Left kidney (tissue), 2 donors: ENCODE results near the gene FAM83F. TPM values are rescaled to one million over a fixed set of nuclear protein-coding genes. Genes with fewer than 3 reads are reported as not detected.
A peak's percentile ranks its signal among the peaks of the same experiment; 100 is the strongest.

Experiments
- DNase-seq: peaks from one replicate; pipeline ENCODE4 v3.0.0-alpha.2; 2013
- polyA plus RNA-seq: library from polyadenylated mRNA; unstranded; fragments of 120-200 nt; gene quantifications from one replicate; pipeline ENCODE4 v1.2.1, GENCODE V29; 2013; ENCODE audit not compliant: insufficient read length

FAM83F gene
- polyA plus RNA-seq, 1 donor: 2.5 TPM

DNA sequence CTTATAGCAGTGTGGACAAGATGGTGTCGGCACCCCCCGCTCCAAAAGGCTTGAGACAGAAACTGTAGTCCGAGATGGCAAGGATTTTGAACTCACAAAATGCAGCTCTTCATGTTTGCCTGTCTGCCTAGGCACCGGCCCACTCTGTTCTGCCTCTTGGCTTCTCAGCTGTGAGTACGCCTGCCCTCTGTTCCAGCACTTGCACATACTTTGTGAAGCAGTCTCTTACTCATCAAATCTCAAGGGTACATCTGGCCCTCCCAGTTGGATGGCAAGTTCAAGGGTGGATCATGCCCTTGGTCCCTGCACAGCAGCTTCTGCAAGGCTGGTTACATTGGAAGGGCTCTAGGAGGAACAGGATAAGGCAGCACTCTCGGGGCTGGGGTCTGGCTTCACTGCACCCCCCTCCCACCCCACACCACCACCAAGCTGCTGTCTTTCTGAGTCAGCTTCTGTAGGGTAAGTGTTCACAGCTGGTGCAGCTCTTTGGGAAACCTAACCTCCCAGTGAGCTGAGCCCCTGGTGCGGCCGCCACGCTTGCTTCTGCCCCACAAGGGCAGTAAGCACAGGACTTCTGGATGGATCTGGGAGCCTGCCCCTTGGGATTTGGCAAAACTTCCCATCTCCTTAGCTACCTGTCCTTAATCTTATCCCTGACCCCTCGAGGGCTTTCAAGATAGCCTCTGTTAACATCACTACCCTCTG lies 37.2 kb downstream of the FAM83F start:
- no peak for DNase-seq

DNA sequence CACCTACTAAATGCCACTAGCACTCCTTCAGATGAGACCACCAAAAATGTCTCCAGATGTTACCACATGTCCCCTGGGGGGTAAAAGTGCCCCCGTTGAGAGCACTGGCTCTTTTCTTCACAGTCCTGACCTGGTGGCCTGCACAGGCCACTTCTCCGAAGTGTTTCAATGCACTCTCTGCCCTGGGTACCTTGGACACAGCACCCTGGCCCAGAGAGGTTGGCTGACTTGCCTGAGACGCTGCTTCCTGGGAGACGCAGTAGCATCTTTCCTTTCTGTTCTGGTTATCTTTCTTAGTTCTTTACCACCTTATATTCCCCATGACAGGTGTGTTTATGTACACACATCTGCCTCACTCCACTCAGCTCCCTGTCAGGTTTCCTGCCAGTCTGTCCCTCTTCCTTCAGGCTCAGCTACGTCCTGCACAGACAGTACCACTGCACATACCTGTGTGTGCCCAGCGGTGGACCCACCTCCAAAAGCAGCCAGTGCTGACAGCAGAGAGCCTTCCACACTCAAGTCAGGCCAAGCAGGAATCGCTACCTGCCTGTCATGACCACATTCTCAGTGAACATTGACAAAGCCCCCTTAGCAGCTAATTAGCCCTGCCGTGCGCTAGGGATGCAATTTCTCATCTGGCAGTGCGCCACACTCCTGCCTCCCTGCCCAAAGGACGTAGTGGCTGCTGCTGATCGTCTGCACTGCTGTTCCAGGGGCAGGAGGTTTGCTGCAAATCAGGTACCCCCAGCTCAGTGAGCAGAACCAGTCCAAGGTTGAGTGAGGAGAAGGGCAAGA lies 39.0 kb downstream of the FAM83F start:
- DNase-seq: no peak

DNA sequence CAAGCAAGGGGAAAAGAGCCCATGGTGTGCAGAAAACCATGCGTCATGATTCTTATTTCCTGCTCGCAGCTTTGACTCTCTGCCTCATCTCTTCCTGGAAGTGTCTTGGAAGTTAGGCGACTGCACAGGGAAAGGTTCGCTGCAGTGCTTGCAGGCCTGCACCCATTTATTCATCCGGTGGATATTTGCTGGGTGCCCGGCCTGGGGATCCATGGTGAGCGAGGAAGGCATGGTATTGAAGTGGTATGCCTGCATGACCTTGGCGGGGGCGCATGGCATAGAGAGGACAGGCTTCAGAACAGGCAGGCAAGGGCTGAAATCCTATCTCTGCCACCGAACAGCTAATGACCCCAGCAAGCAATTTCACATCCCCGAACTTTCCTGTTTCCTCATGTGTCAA lies 40.6 kb downstream of the FAM83F start:
- no peak for DNase-seq

DNA sequence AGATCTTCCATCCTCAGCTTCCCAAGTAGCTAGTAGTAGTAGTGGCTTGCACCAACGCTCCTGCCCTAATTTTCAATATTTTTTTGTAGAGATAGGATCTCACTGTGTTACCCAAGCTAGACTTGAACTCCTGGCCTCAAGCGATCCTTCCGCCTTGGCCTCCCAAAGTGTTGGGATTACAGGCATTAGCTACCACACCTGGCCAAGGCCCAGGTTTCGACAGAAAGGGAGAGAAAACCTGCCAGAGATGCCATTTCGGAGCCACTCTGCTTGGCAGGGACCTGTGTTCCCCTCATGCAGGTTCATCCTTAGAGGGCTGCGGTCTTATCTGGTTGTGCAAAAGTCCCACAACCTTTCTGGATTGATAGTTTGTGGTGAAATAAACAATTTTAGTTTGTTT lies 41.4 kb downstream of the FAM83F start:
- DNase-seq: no peak

DNA sequence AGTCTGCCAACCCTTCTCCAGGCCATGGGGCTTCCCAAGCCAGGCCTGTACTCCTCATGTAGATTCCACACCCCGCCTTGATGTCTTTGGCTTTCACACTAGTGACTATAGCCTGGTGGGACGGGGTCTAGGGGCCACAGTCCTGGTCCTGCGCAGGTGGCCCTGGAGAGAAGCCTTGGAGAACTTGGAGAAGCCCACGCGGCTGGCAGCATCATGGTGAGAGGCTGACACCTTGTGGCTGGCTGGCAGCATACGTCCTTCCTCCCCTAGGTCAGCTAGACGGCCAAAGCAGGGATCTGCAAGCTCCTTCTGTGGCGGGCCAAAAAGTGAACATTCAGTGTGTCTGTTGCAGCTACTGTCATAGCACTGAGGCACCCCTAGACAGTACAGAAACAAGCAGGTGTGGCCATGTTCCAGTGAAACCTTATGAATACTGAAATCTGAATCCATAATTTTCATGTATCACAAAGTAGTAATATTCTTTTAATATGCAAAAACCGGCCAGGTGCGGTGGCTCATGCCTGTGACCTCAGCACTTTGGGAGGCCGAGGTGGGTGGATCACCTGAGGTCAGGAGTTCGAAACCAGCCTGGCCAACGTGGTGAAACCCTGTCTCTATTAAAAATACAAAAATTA lies 42.0 kb downstream of the FAM83F start:
- DNase-seq: peak; percentile 60

DNA sequence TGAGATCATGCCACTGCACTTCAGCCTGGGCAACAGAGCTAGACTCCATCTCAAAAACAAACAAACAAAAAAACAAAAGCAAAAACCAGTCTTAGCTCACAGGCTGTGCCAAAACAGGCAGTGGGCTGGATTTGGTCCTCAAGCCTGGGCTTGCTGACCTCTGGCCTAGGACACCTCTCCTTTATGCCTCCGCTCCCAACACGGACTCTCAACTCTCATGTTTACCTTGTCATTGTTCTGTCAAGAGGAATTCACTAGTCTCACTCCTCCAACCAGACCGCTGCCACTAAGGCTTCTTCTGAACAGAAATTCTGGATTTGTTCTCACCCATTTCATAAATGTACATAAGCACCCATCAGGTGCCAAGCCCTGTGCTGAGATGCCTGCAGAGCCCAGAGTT lies 42.6 kb downstream of the FAM83F start:
- no peak for DNase-seq

DNA sequence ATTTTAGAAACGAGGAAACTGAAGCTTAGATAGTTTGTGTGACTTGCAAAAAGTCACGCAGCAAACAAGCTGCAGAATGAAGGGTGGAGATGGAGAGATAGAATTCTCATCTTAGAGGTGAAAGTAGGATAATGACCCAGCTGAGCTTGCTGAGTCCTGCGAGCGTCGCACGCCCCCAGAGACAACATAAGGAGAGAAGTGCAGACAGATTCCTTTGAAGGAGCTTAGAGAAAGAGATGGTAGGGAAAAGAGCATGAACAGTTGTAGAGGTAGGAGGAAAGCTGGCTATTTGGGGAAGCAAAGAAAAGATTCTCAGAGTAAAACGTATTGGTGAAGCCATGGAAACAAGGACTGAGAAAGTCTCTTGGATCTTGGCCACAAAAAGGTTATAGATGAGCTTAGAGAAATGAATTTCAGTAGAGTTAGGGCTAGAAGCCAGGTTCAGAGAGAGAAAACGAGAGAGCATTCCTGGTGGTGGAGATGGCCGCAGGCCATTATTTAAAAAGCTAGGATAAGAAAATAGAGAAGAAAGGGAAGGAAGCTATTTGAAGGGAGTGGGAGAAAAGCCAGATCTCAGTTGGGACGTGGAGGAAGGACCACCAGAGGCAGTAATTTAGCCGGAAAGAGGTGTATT lies 44.8 kb downstream of the FAM83F start:
- no peak for DNase-seq

DNA sequence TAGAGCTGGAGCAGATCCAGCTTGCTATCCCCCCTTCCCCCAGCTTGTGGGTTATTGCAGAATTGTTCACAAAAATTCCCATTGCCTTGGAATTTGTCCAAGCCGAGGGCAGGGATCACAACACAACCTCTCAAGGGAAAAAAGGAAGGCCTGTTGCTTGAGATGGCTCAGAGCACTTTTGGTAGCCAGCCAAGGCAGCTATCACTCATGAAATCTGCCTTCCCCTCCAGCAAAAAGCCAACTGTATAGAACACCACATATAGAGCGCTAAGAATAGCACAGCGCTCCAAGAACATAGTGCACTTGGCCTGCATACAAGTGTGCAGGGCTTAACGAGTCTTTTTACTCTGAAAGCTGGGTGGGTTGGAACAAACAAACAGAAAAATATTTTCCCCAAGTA lies 46.2 kb downstream of the FAM83F start:
- DNase-seq: peak; percentile 81

DNA sequence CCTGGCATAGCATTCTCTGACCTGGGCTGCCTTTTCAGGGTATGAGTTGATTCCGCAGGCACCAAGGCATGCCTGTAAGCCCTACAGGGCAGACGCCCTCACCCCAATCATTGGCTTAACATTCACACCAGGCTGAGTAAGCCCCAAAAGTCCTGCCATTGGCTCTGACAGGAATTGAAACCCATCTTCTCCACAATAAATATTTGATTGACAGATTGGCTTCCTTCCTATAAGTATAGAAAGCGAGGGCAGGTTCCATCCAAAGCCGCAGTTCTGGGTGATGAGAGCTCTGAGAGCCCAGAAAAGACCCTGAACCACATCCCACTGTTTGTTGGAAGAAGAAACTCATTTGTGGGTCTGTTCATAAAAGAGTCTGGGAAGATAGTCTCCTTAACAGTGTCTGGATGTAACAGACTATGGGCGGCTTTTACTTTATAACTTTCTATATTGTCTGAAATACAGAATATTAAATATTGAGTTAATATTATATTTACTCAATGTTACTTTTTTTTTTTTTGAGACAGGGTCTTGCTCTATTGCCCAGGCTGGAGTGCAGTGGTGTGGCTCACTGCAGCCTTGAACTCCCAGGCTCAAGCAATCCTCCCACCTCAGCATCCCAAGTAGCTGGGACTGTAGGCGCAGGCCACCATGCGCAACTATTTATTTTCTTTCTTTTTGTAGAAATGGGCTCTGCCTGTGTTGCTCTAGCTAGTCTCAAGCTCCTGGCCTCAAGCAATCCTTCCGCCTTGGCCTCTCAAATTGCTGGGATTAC lies 46.8 kb downstream of the FAM83F start:
- no peak for DNase-seq

DNA sequence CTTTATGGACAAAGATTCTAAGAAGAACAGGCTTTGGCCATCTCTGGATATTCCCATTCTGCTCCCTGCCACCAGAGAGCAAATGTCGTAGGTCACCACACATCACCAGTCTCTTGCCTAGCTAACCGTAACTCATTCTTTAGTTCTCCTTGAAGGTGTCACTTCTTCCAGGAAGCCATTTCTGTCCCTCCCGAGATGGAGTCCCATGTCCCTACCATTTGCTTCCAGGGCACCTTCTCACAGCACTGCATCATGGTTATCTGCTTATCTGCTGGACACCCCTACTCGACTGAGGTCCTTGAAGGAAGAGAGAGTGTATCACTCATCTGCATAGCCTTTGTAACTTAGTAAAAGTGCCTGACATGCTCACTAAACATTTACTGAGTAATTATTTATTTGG lies 47.6 kb downstream of the FAM83F start:
- no peak for DNase-seq

DNA sequence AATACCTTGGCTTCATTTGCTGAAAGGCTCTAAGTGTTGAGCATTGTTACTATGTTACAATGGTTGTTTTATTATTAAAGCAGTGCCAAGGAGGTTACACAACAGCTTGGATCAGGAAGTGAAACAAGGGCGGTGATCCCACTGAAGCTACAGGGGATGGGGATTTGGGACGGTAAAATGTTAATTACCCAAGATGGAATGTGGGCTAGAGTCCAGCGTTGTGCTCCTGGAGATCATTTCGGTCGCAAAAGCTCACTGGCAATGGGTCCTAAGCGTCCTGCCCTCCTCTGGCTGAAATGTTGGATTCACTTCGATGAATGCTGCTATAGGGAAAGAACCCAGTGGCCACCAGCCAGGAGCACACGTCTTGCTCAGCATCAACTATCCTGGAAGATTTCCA lies 48.3 kb downstream of the FAM83F start:
- DNase-seq: no peak

DNA sequence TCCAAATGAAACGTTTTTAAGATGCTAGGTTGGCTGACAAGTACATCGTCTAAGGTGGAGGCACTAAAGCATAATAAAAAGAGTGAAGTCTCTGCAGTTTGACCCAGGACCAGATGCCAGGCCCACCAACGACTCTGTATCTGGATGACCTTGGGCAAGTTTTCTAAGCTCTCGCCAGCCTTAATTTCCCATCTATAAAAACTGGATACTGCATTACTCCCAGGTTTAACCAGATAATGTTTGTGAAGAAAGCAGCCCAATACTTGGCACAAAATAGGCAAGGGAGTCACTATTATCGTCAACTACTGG lies 49.0 kb downstream of the FAM83F start:
- no peak for DNase-seq

DNA sequence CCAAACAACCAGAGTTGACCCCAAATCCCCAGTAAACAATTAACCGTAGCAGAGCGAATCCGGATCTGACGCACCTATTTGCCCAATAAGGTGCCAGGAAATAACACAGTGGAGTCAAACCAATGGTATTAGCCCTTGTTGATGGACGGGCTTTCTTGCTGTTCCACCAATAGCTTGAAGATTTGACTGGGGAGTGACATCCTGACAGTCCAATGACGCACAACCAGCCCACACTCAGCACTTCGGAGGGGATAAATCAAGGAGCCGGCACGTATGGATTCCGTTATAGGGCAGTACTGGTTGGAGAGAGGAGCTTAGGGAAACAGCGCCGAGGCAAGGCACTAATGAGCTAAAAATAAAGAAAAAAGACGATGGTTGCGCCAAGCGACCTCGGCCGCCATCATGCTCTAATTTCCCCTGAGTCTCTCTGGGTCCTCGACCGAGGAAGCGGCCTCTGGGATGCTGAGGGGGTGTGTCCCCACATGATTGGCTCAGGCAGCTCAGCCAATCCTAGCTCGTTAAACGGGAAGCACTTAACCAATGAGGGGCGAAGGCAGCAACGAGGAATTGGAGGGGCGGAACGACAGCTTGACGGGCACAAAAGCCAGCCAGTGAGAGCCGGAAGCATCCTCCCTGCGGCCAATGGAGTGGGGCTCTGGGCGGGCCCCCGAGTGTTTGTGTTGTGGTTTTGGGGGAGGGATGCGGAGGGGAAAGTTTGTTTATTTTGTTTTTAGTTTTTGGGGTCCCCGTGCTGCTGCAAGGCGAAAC lies 49.5 kb downstream of the FAM83F start:
- peak; percentile 99 for DNase-seq

DNA sequence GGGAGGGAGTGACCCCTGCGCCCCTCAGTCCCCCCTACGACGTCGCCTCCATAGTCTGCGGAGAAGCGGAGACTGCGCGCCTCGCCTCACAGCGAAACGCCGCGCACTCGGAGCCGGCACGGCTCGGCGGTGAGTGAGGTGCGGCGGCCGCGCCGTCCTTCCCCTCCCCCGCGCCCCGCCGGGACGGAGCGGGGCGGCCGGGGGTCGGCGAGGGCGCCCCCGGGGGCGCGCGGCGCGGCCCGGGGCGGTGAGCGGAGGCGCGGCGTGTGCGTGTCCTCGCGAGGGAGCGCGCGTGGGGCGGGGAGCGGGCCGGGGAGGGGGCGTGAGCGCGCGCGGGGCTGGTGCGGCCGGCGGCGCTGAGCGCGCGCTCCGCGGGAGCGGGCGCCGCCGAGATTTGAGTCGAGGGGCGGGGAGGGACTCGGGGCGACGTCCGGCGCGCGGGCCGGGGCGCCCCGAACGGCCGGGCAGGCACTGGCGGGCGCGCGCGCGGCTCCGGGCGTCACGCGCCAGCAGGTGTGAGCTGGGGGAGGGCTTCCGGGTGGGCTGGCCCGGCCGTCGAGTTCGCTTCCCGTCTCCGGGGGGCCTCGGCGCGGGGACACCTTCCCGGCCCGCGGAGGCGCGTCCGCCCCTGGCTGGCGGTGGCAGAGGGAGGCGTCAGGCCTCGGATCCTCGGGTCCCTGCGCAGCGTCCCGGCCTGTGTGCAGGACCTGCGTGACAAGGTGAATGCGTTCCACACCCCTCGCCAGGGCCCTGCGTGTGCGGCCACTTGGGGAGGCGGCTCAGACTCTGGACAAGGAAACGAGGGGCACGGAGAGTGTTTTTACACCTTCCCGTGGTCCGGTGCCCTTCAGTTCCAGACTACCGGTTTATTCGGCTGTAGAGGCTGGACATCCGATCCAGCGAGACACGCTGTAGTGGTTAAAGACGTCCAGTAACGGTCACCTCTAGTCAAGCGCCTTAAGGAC lies 50.4 kb downstream of the FAM83F start:
- DNase-seq: peak; percentile 51

DNA sequence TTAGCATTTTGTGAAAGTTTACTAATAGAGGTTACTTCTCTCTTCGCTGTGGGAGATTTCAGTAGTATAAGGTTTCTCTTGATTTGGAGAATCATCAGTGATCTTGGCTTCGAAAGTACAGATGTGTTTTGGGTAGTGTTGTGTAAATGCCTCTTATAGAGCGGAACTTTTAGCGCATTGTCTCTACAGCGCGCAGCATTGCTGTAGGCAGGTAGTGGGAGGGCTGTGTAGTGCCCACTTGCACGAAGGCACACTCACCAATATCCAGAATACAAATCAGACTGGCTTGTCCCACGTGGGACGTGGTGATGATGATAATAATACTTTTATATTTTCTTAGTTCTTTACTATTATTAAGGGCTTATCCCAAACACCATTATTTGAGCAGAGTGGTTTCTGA lies 51.4 kb downstream of the FAM83F start:
- DNase-seq: no peak

DNA sequence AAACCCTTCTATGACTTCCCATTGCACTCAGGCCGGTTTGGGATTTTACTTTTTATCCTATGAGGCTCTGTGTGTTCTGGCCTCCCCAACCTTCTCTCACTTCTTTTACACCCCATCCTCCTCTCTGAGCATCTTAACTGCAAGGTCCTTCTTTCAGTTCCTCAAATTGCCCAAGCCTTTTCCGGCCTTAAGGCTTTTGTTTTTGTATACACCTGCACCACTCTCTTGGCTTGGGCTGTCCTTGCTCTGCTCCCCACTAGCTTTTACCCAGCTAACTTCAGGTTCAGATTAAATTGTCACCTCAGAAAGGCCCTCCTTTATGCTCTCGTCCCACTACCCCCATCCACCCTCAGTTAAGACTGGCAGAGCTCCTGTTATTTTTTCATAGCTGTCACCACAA lies 55.5 kb downstream of the FAM83F start:
- no peak for DNase-seq

DNA sequence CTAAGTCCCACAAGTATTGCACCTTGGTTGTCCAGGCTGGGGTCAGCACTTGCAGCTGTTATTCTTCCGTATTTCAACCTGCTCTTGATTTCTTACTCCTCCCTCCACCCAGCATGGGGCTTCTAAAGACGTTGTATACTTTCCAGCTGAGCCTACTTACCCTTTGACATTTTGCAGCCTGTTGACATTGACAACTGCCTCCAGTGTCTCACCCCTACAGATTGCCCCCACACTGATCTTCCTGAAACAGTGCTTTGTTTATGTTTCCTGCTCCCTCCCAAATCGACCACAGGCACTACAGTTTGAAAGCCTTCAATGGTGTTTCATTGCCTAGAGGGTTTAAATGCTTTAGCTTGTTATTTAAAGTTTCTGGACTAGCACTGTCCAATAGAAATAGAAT lies 56.6 kb downstream of the FAM83F start:
- no peak for DNase-seq

DNA sequence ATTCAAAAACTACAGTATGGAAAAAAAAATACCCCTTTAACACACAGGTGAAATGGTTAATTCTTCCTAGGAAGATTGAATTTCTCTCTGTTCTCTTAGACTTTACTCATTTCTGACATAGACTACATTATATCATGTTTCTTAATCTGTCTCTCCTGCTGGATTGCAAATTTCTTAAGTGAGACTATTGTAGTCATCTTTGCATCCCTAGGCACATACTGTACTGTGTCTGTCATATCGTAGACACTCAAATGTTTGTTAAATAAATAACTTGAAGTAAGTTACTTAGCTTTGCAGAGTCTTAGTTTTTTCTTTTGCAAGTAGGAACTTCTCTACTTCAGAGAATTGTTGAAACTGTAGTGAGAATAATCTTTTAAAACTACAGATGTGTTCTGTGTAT lies 58.7 kb downstream of the FAM83F start:
- no peak for DNase-seq

DNA sequence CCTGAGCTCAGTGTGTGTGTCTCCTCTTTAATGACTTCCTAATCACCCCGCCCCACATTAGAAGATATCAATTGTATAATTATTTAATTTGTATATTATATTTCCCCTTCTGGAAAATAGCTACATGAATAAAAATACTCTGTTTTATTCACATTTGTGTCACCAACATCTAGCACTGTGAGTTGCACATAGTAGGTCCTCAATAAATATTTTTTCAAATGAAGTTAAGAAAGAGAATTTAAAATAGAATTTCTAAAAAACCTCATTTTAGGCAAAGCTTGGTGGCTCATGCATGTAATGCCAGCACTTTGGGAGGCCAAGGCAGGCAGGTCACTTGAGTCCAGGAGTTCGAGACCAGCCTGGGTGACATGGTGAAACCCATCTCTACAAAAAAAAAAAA lies 59.7 kb downstream of the FAM83F start:
- no peak for DNase-seq
